Right lobe of liver (tissue), 4 donors: Measurements from ENCODE around the gene TMEM86A.

Source experiments
- POLR2A ChIP-seq: fragments of 450-650 bp; IDR thresholded peaks from one replicate; pipeline ENCODE4 v1.6.1; 2017; ENCODE audit warnings: antibody characterized with exemption, mild to moderate bottlenecking
- TF ChIP-seq, protein P1 (sequence below), 4 donors: fragments of 200-600 bp in 3 of 4; fragments of 450-650 bp in 1 of 4; IDR thresholded peaks; one replicate each; pipeline versions ENCODE4 v1.5.1 to v1.8.0; 2016 to 2022; ENCODE audit warnings: antibody characterized with exemption in 4 of 4, mild to moderate bottlenecking in 2 of 4
- donor health status: DM: no; HTN: no; CAD: no.
- donor health status: DM: no; HTN: no; CAD: no.
- donor health status: DM: no; HTN: yes; CAD: no.

DNA sequence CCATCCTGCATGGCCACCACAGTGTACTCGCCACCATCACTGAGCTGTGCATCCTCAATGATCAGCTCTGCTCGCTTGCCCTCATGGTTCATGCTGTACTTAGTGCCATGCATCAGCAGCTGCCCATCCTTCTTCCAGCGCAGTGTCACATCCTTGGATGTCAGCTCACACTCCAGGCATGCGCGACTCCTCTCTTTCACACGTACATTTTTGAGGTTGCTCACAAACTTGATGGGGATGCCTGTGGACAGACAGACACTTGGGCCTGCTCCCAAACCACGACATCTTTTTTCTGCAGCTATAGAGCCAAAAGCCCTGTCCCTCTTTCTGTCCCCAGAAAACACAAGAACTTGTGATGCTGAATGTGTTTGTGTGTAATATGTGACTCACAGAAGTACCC lies 16.9 kb downstream of the TMEM86A start:
- TF ChIP-seq, protein P1, sequence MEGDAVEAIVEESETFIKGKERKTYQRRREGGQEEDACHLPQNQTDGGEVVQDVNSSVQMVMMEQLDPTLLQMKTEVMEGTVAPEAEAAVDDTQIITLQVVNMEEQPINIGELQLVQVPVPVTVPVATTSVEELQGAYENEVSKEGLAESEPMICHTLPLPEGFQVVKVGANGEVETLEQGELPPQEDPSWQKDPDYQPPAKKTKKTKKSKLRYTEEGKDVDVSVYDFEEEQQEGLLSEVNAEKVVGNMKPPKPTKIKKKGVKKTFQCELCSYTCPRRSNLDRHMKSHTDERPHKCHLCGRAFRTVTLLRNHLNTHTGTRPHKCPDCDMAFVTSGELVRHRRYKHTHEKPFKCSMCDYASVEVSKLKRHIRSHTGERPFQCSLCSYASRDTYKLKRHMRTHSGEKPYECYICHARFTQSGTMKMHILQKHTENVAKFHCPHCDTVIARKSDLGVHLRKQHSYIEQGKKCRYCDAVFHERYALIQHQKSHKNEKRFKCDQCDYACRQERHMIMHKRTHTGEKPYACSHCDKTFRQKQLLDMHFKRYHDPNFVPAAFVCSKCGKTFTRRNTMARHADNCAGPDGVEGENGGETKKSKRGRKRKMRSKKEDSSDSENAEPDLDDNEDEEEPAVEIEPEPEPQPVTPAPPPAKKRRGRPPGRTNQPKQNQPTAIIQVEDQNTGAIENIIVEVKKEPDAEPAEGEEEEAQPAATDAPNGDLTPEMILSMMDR (IDR thresholded peaks at IDR 0.05) = no peak
- no peak for TF ChIP-seq POLR2A
